ENCODE measurements around the gene TMPRSS9. TPM values are rescaled to one million over a fixed set of nuclear protein-coding genes. Genes with fewer than 3 reads are reported as not detected.
"Not testable (repeated sequence)": the region's sequence is repeated elsewhere in the genome, so short reads cannot be mapped to it uniquely, and the experiment has no call there.

Gene TMPRSS9
- total and polyA plus RNA-seq, 2 donors from 2014 or later, result not detected

DNA sequence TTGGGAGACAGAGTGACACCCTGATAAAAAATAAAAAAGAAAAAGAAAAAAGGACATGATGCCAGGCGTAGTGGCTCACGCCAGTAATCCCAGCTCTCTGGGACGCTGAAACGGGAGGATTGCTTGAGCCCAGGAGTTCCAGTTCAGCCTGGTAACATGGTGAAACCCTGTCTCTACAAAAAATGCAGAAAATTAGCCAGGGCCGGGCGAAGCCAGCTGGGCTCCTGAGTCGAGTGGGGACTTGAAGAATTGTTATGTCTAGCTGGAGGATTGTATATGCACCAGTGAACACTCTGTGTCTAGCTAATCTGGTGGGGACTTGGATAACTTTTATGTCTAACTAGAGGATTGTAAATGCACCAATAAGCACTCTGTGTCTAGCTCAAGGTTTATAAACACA, 32.3 kb downstream of the TMPRSS9 start:
- FAIRE-seq, result no peak
- no peak overlapping the region for H3K4me3 ChIP-seq (ENCODE audit: low read length in 3 of 3)
- no peaks in the 10 kb centered on the region for H3K36me3 ChIP-seq (ENCODE audit: control insufficient read depth in 2 of 3, insufficient read depth in 3 of 3, low read length in 3 of 3)
- no peak overlapping the region for H3K27ac ChIP-seq (ENCODE audit: low read depth in 2 of 2, low read length in 2 of 2)
- no peaks in the 10 kb centered on the region for H3K4me1 ChIP-seq (ENCODE audit: control insufficient read depth in 2 of 3, insufficient read depth in 2 of 3, low read depth in 1 of 3, low read length in 3 of 3)
- TF ChIP-seq, protein P1, sequence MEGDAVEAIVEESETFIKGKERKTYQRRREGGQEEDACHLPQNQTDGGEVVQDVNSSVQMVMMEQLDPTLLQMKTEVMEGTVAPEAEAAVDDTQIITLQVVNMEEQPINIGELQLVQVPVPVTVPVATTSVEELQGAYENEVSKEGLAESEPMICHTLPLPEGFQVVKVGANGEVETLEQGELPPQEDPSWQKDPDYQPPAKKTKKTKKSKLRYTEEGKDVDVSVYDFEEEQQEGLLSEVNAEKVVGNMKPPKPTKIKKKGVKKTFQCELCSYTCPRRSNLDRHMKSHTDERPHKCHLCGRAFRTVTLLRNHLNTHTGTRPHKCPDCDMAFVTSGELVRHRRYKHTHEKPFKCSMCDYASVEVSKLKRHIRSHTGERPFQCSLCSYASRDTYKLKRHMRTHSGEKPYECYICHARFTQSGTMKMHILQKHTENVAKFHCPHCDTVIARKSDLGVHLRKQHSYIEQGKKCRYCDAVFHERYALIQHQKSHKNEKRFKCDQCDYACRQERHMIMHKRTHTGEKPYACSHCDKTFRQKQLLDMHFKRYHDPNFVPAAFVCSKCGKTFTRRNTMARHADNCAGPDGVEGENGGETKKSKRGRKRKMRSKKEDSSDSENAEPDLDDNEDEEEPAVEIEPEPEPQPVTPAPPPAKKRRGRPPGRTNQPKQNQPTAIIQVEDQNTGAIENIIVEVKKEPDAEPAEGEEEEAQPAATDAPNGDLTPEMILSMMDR (IDR thresholded peaks at IDR 0.05; ENCODE audit: borderline replicate concordance, extremely low read depth, insufficient read depth), result no peak
- H3K27me3 ChIP-seq (ENCODE audit: control insufficient read depth, insufficient read depth, low read length), result no peaks in the 10 kb centered on the region
- no peaks in the 10 kb centered on the region for H3K9me3 ChIP-seq (ENCODE audit: control insufficient read depth in 2 of 3, insufficient read depth in 1 of 3, low read length in 3 of 3)
- H3K9ac ChIP-seq (ENCODE audit: low read length in 3 of 3), result no peak overlapping the region
- intact Hi-C loops (cut with DNase I), result no loop called here
- DNase-seq, result no peak

DNA sequence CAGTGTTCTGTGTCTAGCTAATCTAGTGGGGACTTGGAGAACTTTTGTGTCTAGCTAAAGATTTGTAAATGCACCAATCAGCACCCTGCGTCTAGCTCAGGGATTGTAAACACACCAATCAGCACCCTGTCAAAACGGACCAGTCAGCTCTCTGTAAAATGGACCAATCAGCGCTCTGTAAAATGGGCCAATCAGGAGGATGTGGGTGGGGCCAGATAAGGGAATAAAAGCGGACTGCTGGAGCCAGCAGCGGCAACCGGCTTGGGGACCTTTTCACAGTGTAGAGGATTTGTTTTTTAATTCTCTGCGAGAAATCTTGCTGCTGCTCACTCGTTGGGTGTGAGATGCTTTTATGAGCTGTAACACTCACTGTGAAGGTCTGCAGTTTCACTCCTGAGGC, 32.8 kb downstream of the TMPRSS9 start:
- DNase-seq; H3K27ac ChIP-seq (ENCODE audit: low read depth in 2 of 2, low read length in 2 of 2); H3K9me3 ChIP-seq (ENCODE audit: control insufficient read depth in 2 of 3, insufficient read depth in 1 of 3, low read length in 3 of 3); H3K4me1 ChIP-seq (ENCODE audit: control insufficient read depth in 2 of 3, insufficient read depth in 2 of 3, low read depth in 1 of 3, low read length in 3 of 3); H3K9ac ChIP-seq (ENCODE audit: low read length in 3 of 3); H3K27me3 ChIP-seq (ENCODE audit: control insufficient read depth, insufficient read depth, low read length); intact Hi-C loops (cut with DNase I); H3K4me3 ChIP-seq (ENCODE audit: low read length in 3 of 3); H3K36me3 ChIP-seq (ENCODE audit: control insufficient read depth in 2 of 3, insufficient read depth in 3 of 3, low read length in 3 of 3); FAIRE-seq: not testable (repeated sequence)

DNA sequence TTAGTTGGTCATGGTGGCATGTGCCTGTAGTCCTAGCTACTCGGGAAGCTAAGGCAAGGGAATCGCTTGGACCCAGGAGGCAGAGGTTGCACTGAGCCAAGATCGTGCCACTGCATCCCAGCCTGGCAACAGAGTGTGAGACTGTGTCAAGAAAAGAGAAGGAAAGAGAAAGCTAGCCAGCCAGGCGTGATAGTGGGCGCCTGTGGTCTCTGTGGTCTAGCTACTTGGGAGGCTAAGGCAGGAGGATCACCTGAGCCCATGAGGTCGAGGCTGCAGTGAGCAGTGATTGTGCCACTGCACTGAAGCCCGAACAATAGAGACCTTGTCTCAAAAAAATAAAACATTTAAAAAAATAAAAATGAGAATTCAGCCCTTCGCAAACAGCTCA, 34.0 kb downstream of the TMPRSS9 start:
- no peak overlapping the region for H3K27ac ChIP-seq (ENCODE audit: low read depth in 2 of 2, low read length in 2 of 2)
- H3K36me3 ChIP-seq (ENCODE audit: control insufficient read depth in 2 of 3, insufficient read depth in 3 of 3, low read length in 3 of 3), result no peaks in the 10 kb centered on the region
- H3K9ac ChIP-seq (ENCODE audit: low read length in 3 of 3), result no peak overlapping the region
- no peak for FAIRE-seq
- no peaks in the 10 kb centered on the region for H3K4me1 ChIP-seq (ENCODE audit: control insufficient read depth in 2 of 3, insufficient read depth in 2 of 3, low read depth in 1 of 3, low read length in 3 of 3)
- no peak overlapping the region for H3K4me3 ChIP-seq (ENCODE audit: low read length in 3 of 3)
- DNase-seq, result no peak
- intact Hi-C loops (cut with DNase I), result no loop called here
- no peaks in the 10 kb centered on the region for H3K9me3 ChIP-seq (ENCODE audit: control insufficient read depth in 2 of 3, insufficient read depth in 1 of 3, low read length in 3 of 3)
- TF ChIP-seq, protein P1 (IDR thresholded peaks at IDR 0.05; ENCODE audit: borderline replicate concordance, extremely low read depth, insufficient read depth), result no peak
- no peaks in the 10 kb centered on the region for H3K27me3 ChIP-seq (ENCODE audit: control insufficient read depth, insufficient read depth, low read length)

DNA sequence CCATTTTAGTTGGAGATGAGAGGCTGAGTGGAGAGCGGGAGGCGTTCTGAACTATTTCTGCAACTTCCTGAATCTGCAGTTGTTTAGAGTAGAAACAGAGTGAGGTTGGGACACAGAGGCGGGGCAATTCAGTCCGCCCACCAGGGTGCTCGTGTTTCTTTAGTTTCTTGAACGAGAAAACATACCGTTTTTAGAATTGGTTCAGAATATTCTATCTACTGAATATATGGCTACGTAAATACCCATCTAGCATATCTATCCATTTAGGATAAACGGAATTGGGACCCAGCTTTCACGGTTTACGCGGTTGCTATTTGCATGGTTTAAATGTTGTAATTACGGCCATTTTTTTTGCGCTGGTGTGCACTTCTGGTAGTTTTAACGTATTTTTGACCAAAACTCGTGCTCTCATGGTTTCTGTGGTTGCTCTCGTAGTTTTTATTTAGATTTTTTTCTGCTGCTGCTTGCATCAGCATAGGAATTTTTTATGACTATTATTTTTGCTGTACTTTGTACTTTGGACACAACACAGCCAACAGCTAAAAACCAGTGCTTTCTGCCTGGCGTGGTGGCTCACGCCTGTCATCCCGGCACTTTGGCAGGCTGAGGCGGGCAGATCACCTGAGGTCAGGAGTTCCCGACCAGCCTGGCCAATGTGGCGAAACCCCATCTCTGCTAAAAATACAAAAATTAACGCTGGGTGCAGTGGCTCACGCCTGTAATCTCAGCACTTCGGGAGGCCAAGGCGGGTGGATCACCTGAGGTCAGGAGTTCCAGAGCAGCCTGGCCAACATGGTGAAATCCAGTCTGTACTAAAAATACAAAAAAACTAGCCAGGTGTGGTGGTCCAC, 34.6 kb downstream of the TMPRSS9 start:
- intact Hi-C loops (cut with DNase I), result no loop called here

DNA sequence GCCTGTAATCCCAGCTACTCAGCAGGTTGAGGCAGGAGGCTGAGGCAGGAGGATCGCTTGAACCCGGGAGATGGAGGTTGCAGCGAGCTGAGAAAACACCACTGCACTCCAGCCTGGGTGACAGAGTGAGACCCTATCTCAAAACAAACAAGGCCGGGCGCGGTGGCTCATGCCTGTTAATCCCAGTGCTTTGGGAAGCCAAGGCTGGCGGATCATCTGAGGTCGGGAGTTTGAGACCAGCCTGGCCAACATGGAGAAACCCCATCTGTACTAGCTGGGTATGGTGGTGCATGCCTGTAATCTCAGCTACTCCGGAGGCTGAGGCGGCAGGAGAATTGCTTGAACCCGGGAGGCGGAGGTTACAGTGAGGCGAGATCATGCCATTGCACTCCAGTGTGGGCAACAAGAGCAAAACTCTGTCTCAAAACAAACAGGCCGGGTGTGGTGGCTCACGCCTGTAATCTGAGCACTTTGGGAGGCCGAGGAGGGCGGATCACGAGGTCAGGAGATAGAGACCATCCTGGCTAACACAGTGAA, 35.3 kb downstream of the TMPRSS9 start:
- H3K27ac ChIP-seq (ENCODE audit: low read depth in 2 of 2, low read length in 2 of 2); H3K4me3 ChIP-seq (ENCODE audit: low read length in 3 of 3); FAIRE-seq; H3K4me1 ChIP-seq (ENCODE audit: control insufficient read depth in 2 of 3, insufficient read depth in 2 of 3, low read depth in 1 of 3, low read length in 3 of 3); H3K9ac ChIP-seq (ENCODE audit: low read length in 3 of 3); H3K9me3 ChIP-seq (ENCODE audit: control insufficient read depth in 2 of 3, insufficient read depth in 1 of 3, low read length in 3 of 3); intact Hi-C loops (cut with DNase I); H3K36me3 ChIP-seq (ENCODE audit: control insufficient read depth in 2 of 3, insufficient read depth in 3 of 3, low read length in 3 of 3); DNase-seq; H3K27me3 ChIP-seq (ENCODE audit: control insufficient read depth, insufficient read depth, low read length): not testable (repeated sequence)

More for the DNA sequence above, 34.6 kb downstream of the TMPRSS9 start:
- Histone ChIP-seq H3K9ac (ENCODE audit: low read length in 3 of 3) (no peak overlapping the region), H3K4me3 (ENCODE audit: low read length in 3 of 3) (no peak overlapping the region), H3K36me3 (ENCODE audit: control insufficient read depth in 2 of 3, insufficient read depth in 3 of 3, low read length in 3 of 3) (no peaks in the 10 kb centered on the region), H3K9me3 (ENCODE audit: control insufficient read depth in 2 of 3, insufficient read depth in 1 of 3, low read length in 3 of 3) (no peaks in the 10 kb centered on the region), H3K27ac (ENCODE audit: low read depth in 2 of 2, low read length in 2 of 2) (no peak overlapping the region), H3K27me3 (ENCODE audit: control insufficient read depth, insufficient read depth, low read length) (no peaks in the 10 kb centered on the region), H3K4me1 (ENCODE audit: control insufficient read depth in 2 of 3, insufficient read depth in 2 of 3, low read depth in 1 of 3, low read length in 3 of 3) (no peaks in the 10 kb centered on the region)
- DNase-seq (no peak), FAIRE-seq (no peak)
- TF ChIP-seq, protein P1 (IDR thresholded peaks at IDR 0.05; ENCODE audit: borderline replicate concordance, extremely low read depth, insufficient read depth), result no peak

DNA sequence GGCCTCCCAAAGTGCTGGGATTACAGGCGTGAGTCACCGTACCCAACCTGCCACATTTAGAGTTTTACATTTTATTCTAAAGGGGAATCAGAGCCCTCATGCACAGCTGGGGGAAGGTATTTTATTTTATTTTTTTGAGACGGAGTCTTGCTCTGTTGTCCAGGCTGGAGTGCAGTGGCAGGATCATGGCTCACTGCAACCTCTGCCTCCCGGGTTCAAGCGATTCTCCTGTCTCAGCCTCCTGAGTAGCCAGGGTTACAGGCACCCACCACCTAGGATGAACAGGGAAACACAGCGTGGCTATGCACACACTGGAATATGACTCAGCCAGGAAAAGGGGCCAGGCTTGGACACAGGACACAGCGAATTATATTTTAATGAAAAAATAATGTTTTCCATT, 37.1 kb downstream of the TMPRSS9 start:
- H3K4me3 ChIP-seq (ENCODE audit: low read length in 3 of 3); FAIRE-seq; H3K9me3 ChIP-seq (ENCODE audit: control insufficient read depth in 2 of 3, insufficient read depth in 1 of 3, low read length in 3 of 3); H3K36me3 ChIP-seq (ENCODE audit: control insufficient read depth in 2 of 3, insufficient read depth in 3 of 3, low read length in 3 of 3); intact Hi-C loops (cut with DNase I); DNase-seq; H3K9ac ChIP-seq (ENCODE audit: low read length in 3 of 3); H3K27me3 ChIP-seq (ENCODE audit: control insufficient read depth, insufficient read depth, low read length); H3K27ac ChIP-seq (ENCODE audit: low read depth in 2 of 2, low read length in 2 of 2); H3K4me1 ChIP-seq (ENCODE audit: control insufficient read depth in 2 of 3, insufficient read depth in 2 of 3, low read depth in 1 of 3, low read length in 3 of 3): not testable (repeated sequence)
